Measurements from ENCODE around the gene DMRT1. TPM values are rescaled to one million over a fixed set of nuclear protein-coding genes. Genes with fewer than 3 reads are reported as not detected.

The DMRT1 gene
- total RNA-seq, 1 experiment from 2014 or later = not detected

- ChIA-PET POLR2A (ENCODE audit: low non-redundant PET) (interaction anchor here (0.6 kb wide), 1 partner anchor 339 kb away, joined by 3 read pairs; no protein-coding TSS in a partner anchor), CTCF (no interaction called here)
- no peak for DNase-seq (ENCODE audit: low spot score)
These were observed 45.6 kb upstream of the DMRT1 start for GRCh38 chr9:795869-796268.

GRCh38 chr9:800591-801150, 40.8 kb upstream of the DMRT1 start:
- BruUV-seq (replicated peaks) = no TSS peak
- Histone ChIP-seq H3K36me3 (ENCODE audit: insufficient read depth, low read length, poor library complexity, severe bottlenecking) (no peaks in the 10 kb centered on the region), H3K27me3 (replicated peaks; ENCODE audit: insufficient read depth, low read depth, low read length, poor library complexity) (peaks cover 21% of the 10 kb centered on the region), H3K9me3 (ENCODE audit: low read depth, low read length, poor library complexity, severe bottlenecking) (no peaks in the 10 kb centered on the region), H3K27ac (ENCODE audit: low read depth, low read length, poor library complexity, severe bottlenecking) (no peak overlapping the region), H3K4me1 (ENCODE audit: insufficient read depth, low read length, poor library complexity, severe bottlenecking) (peaks cover 3% of the 10 kb centered on the region), H3K4me3 (ENCODE audit: low read depth, low read length, poor library complexity, severe bottlenecking) (no peak overlapping the region)
- peak; percentile 9 for DNase-seq (ENCODE audit: low spot score)
- ChIA-PET POLR2A (ENCODE audit: low non-redundant PET) (no interaction called here), CTCF (no interaction called here)
- TF ChIP-seq CTCF (conservative IDR thresholded peaks at IDR 0.05; ENCODE audit: low read depth, low read length) (no peak), EZH2 (IDR thresholded peaks at IDR 0.05; ENCODE audit: borderline replicate concordance, low read depth, low read length, poor library complexity, severe bottlenecking) (no peak)
- intact Hi-C loops (cut with micrococcal nuclease; ENCODE audit: unreplicated experiment) = no loop called here

More at GRCh38 chr9:795869-796268, 45.6 kb upstream of the DMRT1 start:
- no peaks in the 10 kb centered on the region for H3K9me3 ChIP-seq (ENCODE audit: low read depth, low read length, poor library complexity, severe bottlenecking)
- no peaks in the 10 kb centered on the region for H3K27me3 ChIP-seq (replicated peaks; ENCODE audit: insufficient read depth, low read depth, low read length, poor library complexity)
- no peaks in the 10 kb centered on the region for H3K4me1 ChIP-seq (ENCODE audit: insufficient read depth, low read length, poor library complexity, severe bottlenecking)
- no peak overlapping the region for H3K27ac ChIP-seq (ENCODE audit: low read depth, low read length, poor library complexity, severe bottlenecking)
- no peak for TF ChIP-seq CTCF (conservative IDR thresholded peaks at IDR 0.05; ENCODE audit: low read depth, low read length)
- TF ChIP-seq EZH2 (IDR thresholded peaks at IDR 0.05; ENCODE audit: borderline replicate concordance, low read depth, low read length, poor library complexity, severe bottlenecking) = no peak
- intact Hi-C loops (cut with micrococcal nuclease; ENCODE audit: unreplicated experiment) = no loop called here
- H3K36me3 ChIP-seq (ENCODE audit: insufficient read depth, low read length, poor library complexity, severe bottlenecking) = no peaks in the 10 kb centered on the region
- no peak overlapping the region for H3K4me3 ChIP-seq (ENCODE audit: low read depth, low read length, poor library complexity, severe bottlenecking)
- BruUV-seq (replicated peaks) = no TSS peak

- no peak overlapping the region for H3K27ac ChIP-seq (ENCODE audit: low read depth, low read length, poor library complexity, severe bottlenecking)
- H3K27me3 ChIP-seq (replicated peaks; ENCODE audit: insufficient read depth, low read depth, low read length, poor library complexity) = peaks cover 21% of the 10 kb centered on the region
- BruUV-seq (replicated peaks) = no TSS peak
- TF ChIP-seq CTCF (conservative IDR thresholded peaks at IDR 0.05; ENCODE audit: low read depth, low read length) (no peak), EZH2 (IDR thresholded peaks at IDR 0.05; ENCODE audit: borderline replicate concordance, low read depth, low read length, poor library complexity, severe bottlenecking) (no peak)
- peak; percentile 43 for DNase-seq (ENCODE audit: low spot score)
- ChIA-PET CTCF (no interaction called here), POLR2A (ENCODE audit: low non-redundant PET) (no interaction called here)
- no peaks in the 10 kb centered on the region for H3K36me3 ChIP-seq (ENCODE audit: insufficient read depth, low read length, poor library complexity, severe bottlenecking)
- H3K9me3 ChIP-seq (ENCODE audit: low read depth, low read length, poor library complexity, severe bottlenecking) = no peaks in the 10 kb centered on the region
- no peak overlapping the region for H3K4me3 ChIP-seq (ENCODE audit: low read depth, low read length, poor library complexity, severe bottlenecking)
- H3K4me1 ChIP-seq (ENCODE audit: insufficient read depth, low read length, poor library complexity, severe bottlenecking) = peaks cover 3% of the 10 kb centered on the region
- intact Hi-C loops (cut with micrococcal nuclease; ENCODE audit: unreplicated experiment) = no loop called here
These were observed 40.0 kb upstream of the DMRT1 start for GRCh38 chr9:801399-802071.

Measured in A673 (cell line).